A549 (cell line): ENCODE data around the gene PRKN. TPM values are rescaled to one million over a fixed set of nuclear protein-coding genes. Genes with fewer than 3 reads are reported as not detected.

Source experiments
- ATAC-seq, 2 experiments: fragments of 200-7000 bp in 1 of 2; fragments of >200 bp in 1 of 2; cut with Nextera tagmentation in 1 of 2; cut with Tn5 transposase in 1 of 2; 3 replicates each; pipeline versions ENCODE4 v1.8.0 to v1.9.1; 2018 to 2020; ENCODE audit warnings: mild to moderate bottlenecking in 1 of 2, moderate library complexity in 1 of 2
- CTCF ChIA-PET: fragments of 300-600 bp; sonication (Branson Sonifier 250); formaldehyde crosslinking; extraction: SDS; loops from one replicate; lab custom pipeline; 2021; ENCODE audit warnings: antibody characterized with exemption, inconsistent platforms; lab: Yijun Ruan, JAX
- POLR2A ChIA-PET: fragments of 350-600 bp; formaldehyde crosslinking; extraction: SDS; loops from one replicate; lab custom pipeline; 2021; ENCODE audit warnings: antibody characterized with exemption, inconsistent platforms; lab: Yijun Ruan, JAX
- DNase-seq, 2 experiments: peaks; one replicate each; pipeline versions ENCODE4 v3.0.0 to v3.0.0-alpha.2; 2011 to 2016; ENCODE audit warnings: low read depth in 1 of 2, low spot score in 1 of 2
- FAIRE-seq: peaks from 2 replicates; lab custom pipeline; 2011; peaks lifted over from hg19 to GRCh38; lab: Jason Lieb, UNC
- H3K27ac ChIP-seq, 2 experiments: fragments of >200 bp; sonication (Bioruptor Twin); formaldehyde crosslinking; 3 replicates each; pipeline ENCODE4 v1.5.1; 2016 to 2017
- H3K4me1 ChIP-seq: fragments of >200 bp; sonication (Bioruptor Twin); formaldehyde crosslinking; 3 replicates; pipeline ENCODE4 v1.6.1; 2016
- H3K4me2 ChIP-seq: fragments of >200 bp; sonication (Bioruptor Twin); formaldehyde crosslinking; 3 replicates; pipeline ENCODE4 v1.6.1; 2016
- H3K4me3 ChIP-seq: fragments of >200 bp; sonication (Bioruptor Twin); formaldehyde crosslinking; 3 replicates; pipeline ENCODE4 v1.5.1; 2016
- H3K9me3 ChIP-seq: fragments of >200 bp; sonication (Bioruptor Twin); formaldehyde crosslinking; 3 replicates; pipeline ENCODE4 v1.6.1; 2016
- CBX2 ChIP-seq: fragments of 200-600 bp; sonication (generic); IDR thresholded peaks from 2 replicates; pipeline ENCODE4 v1.6.1; 2016; ENCODE audit warnings: low read depth, mild to moderate bottlenecking, borderline replicate concordance
- CBX8 ChIP-seq: fragments of 200-600 bp; sonication (generic); IDR thresholded peaks from 2 replicates; pipeline ENCODE4 v1.6.1; 2016
- CEBPB ChIP-seq, 2 experiments: fragments of >200 bp in 1 of 2; sonication (Bioruptor Twin) in 1 of 2; formaldehyde crosslinking in 1 of 2; IDR thresholded peaks; 2 replicates each; pipeline ENCODE4 v1.6.1; 2012 to 2016
- CHD2 ChIP-seq: fragments of 150-350 bp; IDR thresholded peaks from 2 replicates; pipeline ENCODE4 v1.6.1; 2014; ENCODE audit warnings: low read length; ENCODE audit not compliant: partially characterized antibody
- FOSB ChIP-seq: fragments of 250-450 bp; sonication (Bioruptor Pico); IDR thresholded peaks from 2 replicates; pipeline ENCODE4 v1.5.0; 2020; ENCODE audit warnings: mild to moderate bottlenecking, moderate library complexity
- FOSL2 ChIP-seq, 2 experiments: fragments of 450-650 bp in 1 of 2; fragments of >200 bp in 1 of 2; sonication (Bioruptor Twin) in 1 of 2; formaldehyde crosslinking; IDR thresholded peaks; 2 replicates each; pipeline versions ENCODE4 v1.5.0 to v1.6.1; 2016 to 2020; ENCODE audit warnings: mild to moderate bottlenecking in 1 of 2, moderate library complexity in 1 of 2
- FOXS1 ChIP-seq: fragments of 250-450 bp; sonication (Bioruptor Pico); IDR thresholded peaks from 2 replicates; pipeline ENCODE4 v1.5.0; 2020; ENCODE audit warnings: mild to moderate bottlenecking, moderate library complexity
- GATA3 ChIP-seq: IDR thresholded peaks from 2 replicates; pipeline ENCODE4 v1.6.1; 2012; ENCODE audit warnings: borderline replicate concordance
- HDAC2 ChIP-seq: fragments of 200-600 bp; sonication (generic); IDR thresholded peaks from 2 replicates; pipeline ENCODE4 v1.6.1; 2016
- HEYL ChIP-seq: fragments of 250-450 bp; sonication (Bioruptor Pico); IDR thresholded peaks from 2 replicates; pipeline ENCODE4 v1.8.0; 2021; ENCODE audit warnings: mild to moderate bottlenecking, moderate library complexity
- HOXB13 ChIP-seq: fragments of 250-450 bp; sonication (Bioruptor Pico); IDR thresholded peaks from 2 replicates; pipeline ENCODE4 v1.5.0; 2020; ENCODE audit warnings: low read depth, mild to moderate bottlenecking, moderate library complexity
- HOXB5 ChIP-seq: fragments of 250-450 bp; sonication (Bioruptor Pico); IDR thresholded peaks from 2 replicates; pipeline ENCODE4 v1.5.0; 2020; ENCODE audit warnings: mild to moderate bottlenecking, moderate library complexity
- KDM5A ChIP-seq: fragments of 200-600 bp; sonication (generic); IDR thresholded peaks from 2 replicates; pipeline ENCODE4 v1.6.1; 2016; ENCODE audit warnings: antibody characterized with exemption, mild to moderate bottlenecking
- MAFK ChIP-seq: fragments of 450-650 bp; IDR thresholded peaks from 2 replicates; pipeline ENCODE4 v1.6.1; 2014; ENCODE audit not compliant: partially characterized antibody
- NPAS2 ChIP-seq: fragments of 250-450 bp; sonication (Bioruptor Pico); IDR thresholded peaks from 2 replicates; pipeline ENCODE4 v1.8.0; 2022; ENCODE audit warnings: mild to moderate bottlenecking, moderate library complexity, borderline replicate concordance
- NR3C1 ChIP-seq: fragments of >200 bp; sonication (Bioruptor Twin); formaldehyde crosslinking; IDR thresholded peaks from 3 replicates; pipeline ENCODE4 v1.6.1; 2017
- RNF2 ChIP-seq: fragments of 200-600 bp; sonication (generic); IDR thresholded peaks from 2 replicates; pipeline ENCODE4 v1.6.1; 2016; ENCODE audit warnings: low read depth, mild to moderate bottlenecking, antibody characterized with exemption, moderate library complexity, borderline replicate concordance
- TFCP2L1 ChIP-seq: fragments of 250-450 bp; sonication (Bioruptor Pico); IDR thresholded peaks from 2 replicates; pipeline ENCODE4 v1.5.0; 2021; ENCODE audit warnings: mild to moderate bottlenecking
- TP53 ChIP-seq: fragments of 250-450 bp; sonication (Bioruptor Pico); IDR thresholded peaks from 2 replicates; pipeline ENCODE4 v1.5.0; 2021; ENCODE audit warnings: mild to moderate bottlenecking, moderate library complexity
- WGBS: methylation state at CpG from one replicate; pipeline ENCODE4 v1.1.6; 2017; ENCODE audit errors: missing lambda C conversion rate; 5-methylcytosine and 5-hydroxymethylcytosine counted together
- polyA plus RNA-seq, 4 experiments: library from polyadenylated mRNA; depleted of rRNA in 3 of 4; stranded (reverse); fragments of >200 nt; fragmentation: RNase III in 1 of 4; extraction: RNeasy Plus Mini Kit Qiagen cat#74134 plus additional on column Dnase treatment in 1 of 4; gene quantifications; 2 replicates in 3 of 4; 3 replicates in 1 of 4; pipeline ENCODE4 v1.2.3, GENCODE V29; 2011 to 2017
- TF ChIP-seq, protein P1 (sequence below): IDR thresholded peaks from 2 replicates; pipeline ENCODE4 v1.6.1; 2012
- TF ChIP-seq, protein P2 (sequence below): fragments of 150-350 bp; IDR thresholded peaks from 2 replicates; pipeline ENCODE4 v1.6.1; 2014; ENCODE audit warnings: low read depth, mild to moderate bottlenecking, low read length
- TF ChIP-seq, protein P3 (sequence below): IDR thresholded peaks from 2 replicates; pipeline ENCODE4 v1.6.1; 2012; ENCODE audit warnings: low read depth, borderline replicate concordance
- TF ChIP-seq, protein P4 (sequence below): fragments of >200 bp; sonication (Bioruptor Twin); formaldehyde crosslinking; IDR thresholded peaks from 3 replicates; pipeline ENCODE4 v1.6.1; 2016

The PRKN gene
- polyA plus RNA-seq, 2 of the 4 experiments (the other 2 are of a cell fraction): 0.36 to 0.39 TPM

DNA sequence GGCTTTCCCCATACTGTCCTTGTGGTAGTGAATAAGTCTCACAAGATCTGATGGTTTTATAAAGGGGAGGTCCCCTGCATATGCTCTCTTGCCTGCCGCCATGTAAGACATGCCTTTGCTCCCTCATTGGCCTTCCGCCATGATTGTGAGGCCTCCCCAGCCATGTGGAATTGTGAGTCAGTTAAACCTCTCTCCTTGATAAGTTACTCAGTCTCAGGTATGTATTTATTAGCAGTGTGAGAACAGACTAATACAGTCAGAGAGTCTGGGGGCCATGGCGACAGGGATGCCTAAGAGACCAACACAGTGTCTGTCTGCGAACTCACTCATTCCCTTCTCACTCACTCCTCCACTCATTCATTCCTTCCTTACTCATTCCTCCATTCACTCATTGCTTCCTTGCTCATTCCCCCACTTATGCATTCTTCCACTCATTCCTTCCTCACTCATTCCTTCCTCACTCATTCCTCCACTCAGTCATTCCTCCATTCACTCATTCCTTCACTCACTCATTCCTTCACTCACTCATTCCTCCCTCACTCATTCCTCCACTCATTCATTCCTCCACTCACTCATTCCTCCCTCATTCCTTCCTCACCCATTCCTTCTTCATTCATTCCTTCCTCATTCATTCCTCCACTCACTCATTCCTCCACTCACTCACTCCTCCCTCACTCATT, 1316.2 kb downstream of the PRKN start:
- CTCF ChIA-PET: no interaction called here
- no peak for TF ChIP-seq RNF2
- H3K4me2 ChIP-seq: no peak overlapping the region
- 87% methylated on average over 4 of the region's 4 CpGs for WGBS
- peaks cover 8% of the 10 kb centered on the region for H3K4me1 ChIP-seq
- DNase-seq (peak in 1 of 2 experiments; percentile 25), FAIRE-seq (no peak), ATAC-seq (peak; percentile 39 to 43; a peak in 1 of 6 replicates)
- POLR2A ChIA-PET: no interaction called here
- H3K9me3 ChIP-seq: no peaks in the 10 kb centered on the region; the same call in 2 of the 3 replicates
- H3K4me3 ChIP-seq: no peak overlapping the region
- peak overlapping the region in 1 of 2 experiments; percentile 82; a peak in 1 of 6 replicates for H3K27ac ChIP-seq

DNA sequence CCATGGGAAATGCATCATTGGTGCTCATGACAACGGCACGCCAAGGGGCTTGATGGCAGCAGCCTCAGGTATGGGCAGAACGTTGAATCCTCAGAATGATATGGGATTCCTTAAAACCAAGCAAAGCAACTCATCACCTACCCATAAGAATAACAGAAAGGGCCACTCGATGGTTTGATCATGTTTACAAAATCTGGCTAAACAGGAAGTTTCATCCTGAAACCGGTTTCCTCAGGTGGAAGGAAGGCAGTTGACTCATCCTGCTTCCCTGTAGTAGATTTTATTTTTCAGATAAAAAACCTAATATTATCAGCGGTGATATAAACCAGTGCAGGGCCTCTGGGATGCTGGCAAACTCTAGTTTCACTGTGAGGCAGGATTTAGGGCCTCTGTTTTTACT, 1316.8 kb downstream of the PRKN start:
- Histone ChIP-seq H3K4me1 (peaks cover 13% of the 10 kb centered on the region), H3K27ac (peak overlapping the region in 1 of 2 experiments; percentile 82; a peak in 2 of 6 replicates), H3K4me2 (no peak overlapping the region), H3K9me3 (no peaks in the 10 kb centered on the region; the same call in 2 of the 3 replicates), H3K4me3 (no peak overlapping the region)
- ChIA-PET POLR2A (no interaction called here), CTCF (interaction anchor here (2.3 kb wide), 1 partner anchor 8 kb away, joined by 8 read pairs; no protein-coding TSS in a partner anchor)
- DNase-seq: no peak
- no peak for ATAC-seq
- no peak for FAIRE-seq
- TF ChIP-seq HDAC2: no peak
- TF ChIP-seq, protein P1, sequence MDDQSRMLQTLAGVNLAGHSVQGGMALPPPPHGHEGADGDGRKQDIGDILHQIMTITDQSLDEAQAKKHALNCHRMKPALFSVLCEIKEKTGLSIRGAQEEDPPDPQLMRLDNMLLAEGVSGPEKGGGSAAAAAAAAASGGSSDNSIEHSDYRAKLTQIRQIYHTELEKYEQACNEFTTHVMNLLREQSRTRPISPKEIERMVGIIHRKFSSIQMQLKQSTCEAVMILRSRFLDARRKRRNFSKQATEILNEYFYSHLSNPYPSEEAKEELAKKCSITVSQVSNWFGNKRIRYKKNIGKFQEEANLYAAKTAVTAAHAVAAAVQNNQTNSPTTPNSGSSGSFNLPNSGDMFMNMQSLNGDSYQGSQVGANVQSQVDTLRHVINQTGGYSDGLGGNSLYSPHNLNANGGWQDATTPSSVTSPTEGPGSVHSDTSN: no peak
- no peak for TF ChIP-seq FOSB (CRISPR knock-in tag)
- TF ChIP-seq CEBPB (IDR thresholded peaks at IDR 0.05): no peak
- no peak for TF ChIP-seq HEYL (CRISPR knock-in tag)
- no peak for TF ChIP-seq MAFK
- TF ChIP-seq, protein P2, sequence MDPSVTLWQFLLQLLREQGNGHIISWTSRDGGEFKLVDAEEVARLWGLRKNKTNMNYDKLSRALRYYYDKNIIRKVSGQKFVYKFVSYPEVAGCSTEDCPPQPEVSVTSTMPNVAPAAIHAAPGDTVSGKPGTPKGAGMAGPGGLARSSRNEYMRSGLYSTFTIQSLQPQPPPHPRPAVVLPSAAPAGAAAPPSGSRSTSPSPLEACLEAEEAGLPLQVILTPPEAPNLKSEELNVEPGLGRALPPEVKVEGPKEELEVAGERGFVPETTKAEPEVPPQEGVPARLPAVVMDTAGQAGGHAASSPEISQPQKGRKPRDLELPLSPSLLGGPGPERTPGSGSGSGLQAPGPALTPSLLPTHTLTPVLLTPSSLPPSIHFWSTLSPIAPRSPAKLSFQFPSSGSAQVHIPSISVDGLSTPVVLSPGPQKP: no peak
- no peak for TF ChIP-seq FOSL2 (IDR thresholded peaks at IDR 0.05)
- no peak for TF ChIP-seq FOSL2 (CRISPR knock-in tag; IDR thresholded peaks at IDR 0.05)
- no peak for TF ChIP-seq NR3C1
- TF ChIP-seq, protein P3, sequence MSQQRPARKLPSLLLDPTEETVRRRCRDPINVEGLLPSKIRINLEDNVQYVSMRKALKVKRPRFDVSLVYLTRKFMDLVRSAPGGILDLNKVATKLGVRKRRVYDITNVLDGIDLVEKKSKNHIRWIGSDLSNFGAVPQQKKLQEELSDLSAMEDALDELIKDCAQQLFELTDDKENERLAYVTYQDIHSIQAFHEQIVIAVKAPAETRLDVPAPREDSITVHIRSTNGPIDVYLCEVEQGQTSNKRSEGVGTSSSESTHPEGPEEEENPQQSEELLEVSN: no peak
- WGBS: 64% methylated on average over 6 of the region's 6 CpGs

DNA sequence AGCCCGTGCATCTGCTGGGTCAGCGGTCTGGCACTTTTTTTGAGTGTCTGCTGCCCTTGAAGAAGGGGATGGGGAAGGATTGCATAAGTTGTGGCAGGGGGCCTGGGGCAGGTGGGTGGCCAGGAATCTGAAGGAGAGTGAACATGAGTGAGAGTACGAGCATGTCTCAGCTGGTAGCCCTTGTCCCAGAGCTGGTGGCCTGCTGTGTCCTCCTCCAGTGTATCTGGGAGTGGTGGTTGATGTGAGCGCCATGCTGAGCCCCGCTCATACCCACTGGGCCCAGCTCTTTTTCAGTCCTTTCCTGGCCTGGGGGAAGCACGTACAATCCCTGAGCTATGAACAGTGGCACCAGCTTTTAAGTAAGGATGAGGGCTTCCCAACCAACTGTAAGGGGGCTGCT, 1317.5 kb downstream of the PRKN start:
- FAIRE-seq (no peak), ATAC-seq (peak in 1 of 2 experiments; percentile 36; a peak in 1 of 6 replicates), DNase-seq (no peak)
- POLR2A ChIA-PET: no interaction called here
- CTCF ChIA-PET: interaction anchor here (2.3 kb wide), 1 partner anchor 8 kb away, joined by 8 read pairs; no protein-coding TSS in a partner anchor
- Histone ChIP-seq H3K4me1 (peaks cover 13% of the 10 kb centered on the region), H3K4me2 (no peak overlapping the region), H3K9me3 (peaks cover 2% of the 10 kb centered on the region; the same call in 1 of the 3 replicates), H3K27ac (peak overlapping the region in 1 of 2 experiments; percentile 82; a peak in 3 of 6 replicates), H3K4me3 (no peak overlapping the region)
- TF ChIP-seq TFCP2L1 (no peak), MAFK (no peak), GATA3 (no peak), KDM5A (no peak), NPAS2 (CRISPR knock-in tag) (no peak), HOXB5 (CRISPR knock-in tag) (no peak), HOXB13 (no peak), HEYL (CRISPR knock-in tag) (no peak), CBX8 (no peak), CHD2 (no peak), CBX2 (no peak), FOXS1 (CRISPR knock-in tag) (no peak), TP53 (CRISPR knock-in tag) (no peak)
- TF ChIP-seq, protein P3: no peak
- TF ChIP-seq, protein P2: no peak
- TF ChIP-seq, protein P4, sequence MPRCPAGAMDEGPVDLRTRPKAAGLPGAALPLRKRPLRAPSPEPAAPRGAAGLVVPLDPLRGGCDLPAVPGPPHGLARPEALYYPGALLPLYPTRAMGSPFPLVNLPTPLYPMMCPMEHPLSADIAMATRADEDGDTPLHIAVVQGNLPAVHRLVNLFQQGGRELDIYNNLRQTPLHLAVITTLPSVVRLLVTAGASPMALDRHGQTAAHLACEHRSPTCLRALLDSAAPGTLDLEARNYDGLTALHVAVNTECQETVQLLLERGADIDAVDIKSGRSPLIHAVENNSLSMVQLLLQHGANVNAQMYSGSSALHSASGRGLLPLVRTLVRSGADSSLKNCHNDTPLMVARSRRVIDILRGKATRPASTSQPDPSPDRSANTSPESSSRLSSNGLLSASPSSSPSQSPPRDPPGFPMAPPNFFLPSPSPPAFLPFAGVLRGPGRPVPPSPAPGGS: no peak
- 85% methylated on average over 6 of the region's 6 CpGs for WGBS
